Measurements from ENCODE around the gene SOX11.

GRCh38 chr2:5734859-5735520, 42.8 kb downstream of the SOX11 start:
- TF ChIP-seq CTCF (conservative IDR thresholded peaks at IDR 0.05): no peak
- TF ChIP-seq EZH2 (IDR thresholded peaks at IDR 0.05; ENCODE audit: low read depth): no peak
